Thyroid gland (tissue), 4 donors: ENCODE results near the gene HEXB. TPM values are rescaled to one million over a fixed set of nuclear protein-coding genes. Genes with fewer than 3 reads are reported as not detected.

Source experiments
- DNase-seq, 2 donors: peaks; one replicate each; pipeline ENCODE4 v3.0.0-alpha.2; 2019
- H3K27ac ChIP-seq, 3 donors: fragments of 200-600 bp; sonication (generic); 1 replicate in 2 of 3; 2 replicates in 1 of 3; pipeline ENCODE4 v1.5.1; 2016 to 2019; ENCODE audit warnings: mild to moderate bottlenecking in 1 of 3, moderate library complexity in 1 of 3
- H3K27me3 ChIP-seq: fragments of 200-600 bp; sonication (generic); one replicate; pipeline ENCODE4 v1.5.1; 2019
- H3K36me3 ChIP-seq, 2 donors: fragments of 200-600 bp; sonication (generic); one replicate each; pipeline ENCODE4 v1.5.1; 2016 to 2019
- H3K4me1 ChIP-seq, 2 donors: fragments of 200-600 bp; sonication (generic); one replicate each; pipeline ENCODE4 v1.5.1; 2017 to 2019
- H3K4me3 ChIP-seq, 3 donors: fragments of 200-600 bp; sonication (generic); replicated peaks in 1 of 3; 1 replicate in 2 of 3; 2 replicates in 1 of 3; pipeline ENCODE4 v1.5.1; 2016; ENCODE audit warnings: mild to moderate bottlenecking in 1 of 3
- H3K9me3 ChIP-seq: fragments of 200-600 bp; sonication (generic); one replicate; pipeline ENCODE4 v1.5.1; 2017
- CTCF ChIP-seq, 6 experiments: fragments of 200-600 bp in 3 of 6; fragments of 450-650 bp in 3 of 6; sonication (generic) in 3 of 6; IDR thresholded peaks; one replicate each; pipeline ENCODE4 v1.5.1; 2016 to 2019; ENCODE audit warnings: antibody characterized with exemption in 6 of 6, mild to moderate bottlenecking in 2 of 6, inconsistent platforms in 1 of 6, moderate library complexity in 1 of 6
- POLR2A ChIP-seq, 2 donors: fragments of 450-650 bp; IDR thresholded peaks; one replicate each; pipeline ENCODE4 v1.6.1; 2017; ENCODE audit warnings: antibody characterized with exemption in 2 of 2, mild to moderate bottlenecking in 2 of 2, moderate library complexity in 1 of 2
- WGBS, 2 donors: methylation state at CpG; one replicate each; pipeline ENCODE4 v1.1.5; 2017; 5-methylcytosine and 5-hydroxymethylcytosine counted together
- intact Hi-C: fragments of 100-400 bp; cut with DNase I; formaldehyde crosslinking; loops from one replicate; pipeline ENCODE4 v1.15.1; 2023
- total RNA-seq, 4 donors: library from RNA; depleted of rRNA; stranded (reverse); fragments of >200 nt; gene quantifications; one replicate each; pipeline ENCODE4 v1.2.3, GENCODE V29; 2016

The HEXB gene
- total RNA-seq, 4 donors from 2014 or later = 141 to 264 (median 166) TPM

- Histone ChIP-seq H3K9me3 (no peaks in the 10 kb centered on the region), H3K4me1 (peaks cover 0 to 14% of the 10 kb centered on the region in 2 donors), H3K27me3 (no peaks in the 10 kb centered on the region), H3K4me3 (peak overlapping the region in 2 of 3 donors; percentile 75 to 80), H3K36me3 (peaks cover 3% of the 10 kb centered on the region in 2 donors), H3K27ac (peak overlapping the region in 2 of 3 donors; percentile 93 to 95)
- TF ChIP-seq CTCF (IDR thresholded peaks at IDR 0.05) (no peak), POLR2A (IDR thresholded peaks at IDR 0.05) (no peak)
- intact Hi-C loops = loop anchor here (10.0 kb wide), 1 partner anchor 219 kb away; no protein-coding TSS in a partner anchor
- WGBS, 2 donors = 68 to 82% methylated on average over 10 of the region's 10 CpGs
- DNase-seq = peak in 1 of 2 donors; percentile 7
These were observed 1.1 kb downstream of the HEXB start for GRCh38 chr5:74685979-74686631.

GRCh38 chr5:74686962-74687751 lies 2.1 kb downstream of the HEXB start:
- peaks cover 0 to 14% of the 10 kb centered on the region in 2 donors for H3K4me1 ChIP-seq
- intact Hi-C loops = loop anchor here (10.0 kb wide), 1 partner anchor 218 kb away; no protein-coding TSS in a partner anchor
- no peak overlapping the region for H3K4me3 ChIP-seq
- no peak overlapping the region for H3K27ac ChIP-seq
- H3K9me3 ChIP-seq = no peaks in the 10 kb centered on the region
- no peaks in the 10 kb centered on the region for H3K27me3 ChIP-seq
- no peak for DNase-seq
- 86 to 87% methylated on average over 5 of the region's 5 CpGs for WGBS, 2 donors
- H3K36me3 ChIP-seq = peaks cover 3% of the 10 kb centered on the region in 2 donors
- TF ChIP-seq CTCF (IDR thresholded peaks at IDR 0.05) (no peak), POLR2A (IDR thresholded peaks at IDR 0.05) (no peak)

GRCh38 chr5:74693191-74693590 lies 8.2 kb downstream of the HEXB start:
- Histone ChIP-seq H3K27ac (no peak overlapping the region), H3K4me3 (no peak overlapping the region), H3K36me3 (peaks cover 11 to 23% of the 10 kb centered on the region in 2 donors), H3K27me3 (no peaks in the 10 kb centered on the region), H3K4me1 (no peaks in the 10 kb centered on the region), H3K9me3 (no peaks in the 10 kb centered on the region)
- intact Hi-C loops = no loop called here
- 95 to 97% methylated on average over 4 of the region's 4 CpGs for WGBS, 2 donors
- no peak for DNase-seq
- no peak for TF ChIP-seq CTCF (IDR thresholded peaks at IDR 0.05)
- TF ChIP-seq POLR2A (IDR thresholded peaks at IDR 0.05) = no peak

- Histone ChIP-seq H3K36me3 (peaks cover 7 to 30% of the 10 kb centered on the region in 2 donors), H3K27me3 (no peaks in the 10 kb centered on the region), H3K9me3 (no peaks in the 10 kb centered on the region), H3K4me3 (no peak overlapping the region), H3K4me1 (no peaks in the 10 kb centered on the region), H3K27ac (no peak overlapping the region)
- DNase-seq = no peak
- WGBS, 2 donors = 73 to 100% methylated on average over 1 of the region's 1 CpG
- intact Hi-C loops = no loop called here
- TF ChIP-seq CTCF (IDR thresholded peaks at IDR 0.05) = no peak
- TF ChIP-seq POLR2A (IDR thresholded peaks at IDR 0.05) = no peak
These were observed 32.6 kb downstream of the HEXB start for GRCh38 chr5:74717596-74717995.

GRCh38 chr5:74722271-74722670 lies 37.2 kb downstream of the HEXB start:
- no peak overlapping the region for H3K27ac ChIP-seq
- H3K4me1 ChIP-seq = no peaks in the 10 kb centered on the region
- 67 to 86% methylated on average over 1 of the region's 1 CpG for whole genome bisulfite sequencing, 2 donors
- H3K27me3 ChIP-seq = no peaks in the 10 kb centered on the region
- DNase-seq = no peak
- H3K9me3 ChIP-seq = no peaks in the 10 kb centered on the region
- TF ChIP-seq POLR2A (IDR thresholded peaks at IDR 0.05) (no peak), CTCF (IDR thresholded peaks at IDR 0.05) (no peak)
- no peak overlapping the region for H3K4me3 ChIP-seq
- H3K36me3 ChIP-seq = peaks cover 7 to 49% of the 10 kb centered on the region in 2 donors
- intact Hi-C loops = no loop called here
